CD8-positive, alpha-beta memory T cell (primary cell): ENCODE results near the gene MOB2. TPM values are rescaled to one million over a fixed set of nuclear protein-coding genes. Genes with fewer than 3 reads are reported as not detected.
"Not testable (repeated sequence)": the region's sequence is repeated elsewhere in the genome, so short reads cannot be mapped to it uniquely, and the experiment has no call there.

Experiments
- CTCF ChIA-PET: fragments of 350-600 bp; sonication (Branson Sonifier 250); formaldehyde crosslinking; loops from one replicate; lab custom pipeline; 2021; ENCODE audit warnings: antibody characterized with exemption; lab: Charles Lee
- POLR2A ChIA-PET: fragments of 350-600 bp; sonication (Branson Sonifier 250); formaldehyde crosslinking; loops from one replicate; lab custom pipeline; 2021; ENCODE audit warnings: antibody characterized with exemption; lab: Charles Lee
- DNase-seq, 5 donors: peaks; one replicate each; pipeline versions ENCODE4 v3.0.0 to v3.0.0-alpha.2; 2020 to 2022; ENCODE audit warnings: mixed read lengths in 1 of 5
- H3K27ac ChIP-seq: one replicate; pipeline ENCODE4 v1.7.0; 2013; ENCODE audit warnings: low read depth, mild to moderate bottlenecking, low read length, moderate library complexity
- H3K27me3 ChIP-seq: 2 replicates; pipeline ENCODE4 v1.7.0; 2013; ENCODE audit warnings: low read length, mild to moderate bottlenecking; ENCODE audit not compliant: insufficient read depth, poor library complexity, severe bottlenecking
- H3K36me3 ChIP-seq: 2 replicates; pipeline ENCODE4 v1.7.0; 2013; ENCODE audit warnings: mild to moderate bottlenecking, low read length, moderate library complexity; ENCODE audit not compliant: insufficient read depth
- H3K4me1 ChIP-seq: 2 replicates; pipeline ENCODE4 v1.7.0; 2013; ENCODE audit warnings: mild to moderate bottlenecking, low read length, moderate library complexity; ENCODE audit not compliant: insufficient read depth
- H3K4me3 ChIP-seq: 2 replicates; pipeline ENCODE4 v1.7.0; 2013; ENCODE audit warnings: mild to moderate bottlenecking, low read length
- H3K9me3 ChIP-seq: 2 replicates; pipeline ENCODE4 v1.7.0; 2013; ENCODE audit warnings: mild to moderate bottlenecking, low read length
- H3K27ac Mint-ChIP-seq, 8 donors: one replicate each; pipeline ENCODE4 v1.8.0; 2020 to 2021; ENCODE audit warnings: mixed read lengths in 8 of 8, mild to moderate bottlenecking in 6 of 8, inconsistent platforms in 3 of 8, moderate library complexity in 3 of 8
- H3K27me3 Mint-ChIP-seq, 2 donors: one replicate each; pipeline ENCODE4 v1.8.0; 2020 to 2021; ENCODE audit warnings: mixed read lengths in 2 of 2, mild to moderate bottlenecking in 1 of 2, moderate library complexity in 1 of 2
- H3K36me3 Mint-ChIP-seq, 3 donors: one replicate each; pipeline ENCODE4 v1.8.0; 2020 to 2021; ENCODE audit warnings: mixed read lengths in 3 of 3, inconsistent platforms in 1 of 3, mild to moderate bottlenecking in 1 of 3
- H3K4me1 Mint-ChIP-seq, 3 donors: one replicate each; pipeline ENCODE4 v1.8.0; 2020 to 2021; ENCODE audit warnings: mixed read lengths in 3 of 3, inconsistent platforms in 1 of 3, mild to moderate bottlenecking in 1 of 3
- H3K4me3 Mint-ChIP-seq, 7 donors: one replicate each; pipeline ENCODE4 v1.8.0; 2020 to 2021; ENCODE audit warnings: mixed read lengths in 7 of 7, mild to moderate bottlenecking in 6 of 7, moderate library complexity in 4 of 7, inconsistent platforms in 2 of 7
- H3K9me3 Mint-ChIP-seq, 5 donors: one replicate each; pipeline ENCODE4 v1.8.0; 2020 to 2022; ENCODE audit warnings: mixed read lengths in 5 of 5, mild to moderate bottlenecking in 3 of 5, moderate library complexity in 2 of 5, inconsistent platforms in 1 of 5
- polyA plus RNA-seq: library from polyadenylated mRNA; unstranded; fragments of 300-500 nt; fragmentation: Illumina TruSeq; gene quantifications from one replicate; pipeline ENCODE4 v1.2.3, GENCODE V29; 2021
- total RNA-seq, 2 experiments: library from RNA; stranded (reverse); gene quantifications; one replicate each; pipeline ENCODE4 v1.2.3, GENCODE V29; 2021

MOB2 gene
- total and polyA plus RNA-seq, 3 experiments from 2014 or later: 26.6 to 67.4 (median 28.7) TPM

DNA sequence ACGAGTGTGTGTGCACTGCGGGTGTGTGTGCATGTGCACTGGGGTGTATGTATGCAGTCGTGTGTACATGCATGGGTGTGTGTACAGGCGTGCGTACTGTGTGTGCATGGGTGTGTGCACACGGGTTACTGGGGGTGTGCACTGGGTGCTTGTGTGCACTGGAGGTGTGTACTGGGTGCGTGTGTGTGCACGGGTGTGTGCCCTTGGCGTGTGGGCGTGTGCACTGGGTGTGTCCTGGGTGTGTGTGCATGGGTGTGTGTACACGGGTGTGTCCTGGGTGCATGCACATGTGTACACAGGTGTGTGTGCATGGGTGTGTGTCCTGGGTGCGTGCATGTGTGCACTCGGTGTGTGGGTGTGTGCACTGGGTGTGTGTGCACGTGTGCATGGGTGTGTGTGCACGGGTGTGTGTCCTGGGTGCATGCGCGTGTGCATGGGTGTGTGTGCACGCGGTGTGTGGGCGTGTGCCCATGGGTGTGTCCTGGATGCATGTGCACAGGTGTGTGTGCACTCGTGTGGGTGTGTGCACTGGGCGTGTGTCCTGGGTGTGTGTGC is 57.7 kb downstream of the MOB2 start:
- no peaks in the 10 kb centered on the region for H3K9me3 Mint-ChIP-seq
- CTCF ChIA-PET: no interaction called here
- peak overlapping the region in 1 of 8 donors; percentile 29 for H3K27ac Mint-ChIP-seq
- no peaks in the 10 kb centered on the region for H3K36me3 Mint-ChIP-seq
- Histone ChIP-seq H3K27ac (no peak overlapping the region), H3K4me3 (no peak overlapping the region), H3K9me3 (no peaks in the 10 kb centered on the region), H3K27me3 (no peaks in the 10 kb centered on the region), H3K4me1 (no peaks in the 10 kb centered on the region), H3K36me3 (no peaks in the 10 kb centered on the region)
- no peak overlapping the region for H3K4me3 Mint-ChIP-seq
- DNase-seq: no peak
- no peaks in the 10 kb centered on the region for H3K4me1 Mint-ChIP-seq
- POLR2A ChIA-PET: no interaction called here
- H3K27me3 Mint-ChIP-seq: no peaks in the 10 kb centered on the region

DNA sequence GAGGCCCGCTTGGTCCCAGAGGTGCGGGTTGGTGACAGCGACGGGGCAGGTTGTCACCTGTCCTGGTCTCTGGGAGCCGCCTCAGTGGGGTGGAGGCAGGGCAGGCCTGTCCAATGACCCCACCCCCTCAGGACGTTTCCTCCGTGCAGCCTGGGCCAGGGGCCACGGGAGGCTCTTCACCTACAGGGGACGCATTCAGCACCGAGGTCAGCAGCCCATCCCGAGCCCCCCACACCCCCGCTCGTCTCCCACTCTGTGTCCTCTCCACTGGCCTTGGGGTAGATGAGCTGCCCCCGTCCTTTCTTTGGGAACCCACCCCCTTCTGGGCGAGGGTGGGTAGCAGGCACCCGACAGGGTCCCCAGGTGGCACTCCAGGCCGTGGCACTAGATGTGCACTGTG is 61.1 kb downstream of the MOB2 start:
- CTCF ChIA-PET: no interaction called here
- Histone ChIP-seq H3K9me3 (no peaks in the 10 kb centered on the region), H3K4me1 (no peaks in the 10 kb centered on the region), H3K27me3 (no peaks in the 10 kb centered on the region), H3K4me3 (no peak overlapping the region), H3K27ac (no peak overlapping the region), H3K36me3 (no peaks in the 10 kb centered on the region)
- Mint-ChIP-seq H3K27ac (no peak overlapping the region), H3K4me3 (no peak overlapping the region), H3K4me1 (no peaks in the 10 kb centered on the region), H3K9me3 (peaks cover 0 to 4% (median 2%) of the 10 kb centered on the region in 5 donors), H3K27me3 (peaks cover 0 to 3% of the 10 kb centered on the region in 2 donors), H3K36me3 (no peaks in the 10 kb centered on the region)
- POLR2A ChIA-PET: no interaction called here
- DNase-seq: no peak

DNA sequence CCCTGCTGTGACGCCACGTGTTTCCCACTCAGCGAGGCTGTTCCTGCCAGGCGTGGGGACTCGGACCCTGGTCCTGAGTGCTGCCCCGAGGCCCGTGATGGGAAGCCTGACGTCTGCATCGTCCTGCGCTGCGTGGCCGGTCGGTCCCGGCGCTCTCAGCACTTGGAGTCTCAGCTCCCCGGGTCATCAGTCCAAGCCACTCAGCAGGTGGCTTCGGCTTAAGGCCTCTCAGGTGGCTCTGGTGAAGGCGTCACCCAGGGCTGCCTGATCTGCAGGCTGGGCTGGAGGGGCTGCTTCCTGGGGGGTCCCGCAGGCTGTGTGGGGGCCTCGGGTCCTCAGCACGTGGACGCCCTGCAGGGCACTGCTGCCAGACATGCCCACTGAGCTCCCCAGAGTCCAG is 61.6 kb downstream of the MOB2 start:
- no peaks in the 10 kb centered on the region for H3K4me1 ChIP-seq
- H3K27ac ChIP-seq: no peak overlapping the region
- Mint-ChIP-seq H3K4me3 (no peak overlapping the region), H3K4me1 (no peaks in the 10 kb centered on the region), H3K27me3 (peaks cover 0 to 3% of the 10 kb centered on the region in 2 donors), H3K36me3 (no peaks in the 10 kb centered on the region), H3K9me3 (peaks cover 0 to 5% (median 3%) of the 10 kb centered on the region in 5 donors), H3K27ac (no peak overlapping the region)
- H3K27me3 ChIP-seq: no peaks in the 10 kb centered on the region
- no peaks in the 10 kb centered on the region for H3K36me3 ChIP-seq
- ChIA-PET POLR2A (no interaction called here), CTCF (no interaction called here)
- H3K9me3 ChIP-seq: no peaks in the 10 kb centered on the region
- no peak for DNase-seq
- no peak overlapping the region for H3K4me3 ChIP-seq

DNA sequence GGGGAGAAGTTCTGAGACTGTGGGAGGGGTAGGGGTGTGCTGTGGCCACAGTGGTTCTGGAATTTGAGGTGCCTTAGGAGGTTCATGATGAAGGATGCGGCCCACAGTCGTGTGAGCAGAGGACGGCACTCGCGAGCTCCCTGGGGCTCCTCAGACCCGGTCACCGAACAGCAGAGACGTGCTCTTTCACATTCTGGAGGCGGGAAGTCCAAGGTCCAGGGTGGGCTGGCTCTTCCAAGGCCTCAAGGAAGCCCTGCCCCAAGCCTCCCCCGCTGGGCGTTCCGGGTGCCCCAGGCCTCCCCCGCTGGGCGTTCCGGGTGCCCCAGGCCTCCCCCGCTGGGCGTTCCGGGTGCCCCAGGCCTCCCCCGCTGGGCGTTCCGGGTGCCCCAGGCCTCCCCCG is 63.2 kb downstream of the MOB2 start:
- H3K4me3 Mint-ChIP-seq, H3K9me3 ChIP-seq, DNase-seq, POLR2A ChIA-PET, H3K27me3 ChIP-seq, H3K4me1 ChIP-seq, H3K27me3 Mint-ChIP-seq, CTCF ChIA-PET, H3K36me3 Mint-ChIP-seq, H3K27ac Mint-ChIP-seq, H3K36me3 ChIP-seq, H3K4me1 Mint-ChIP-seq, H3K27ac ChIP-seq, H3K4me3 ChIP-seq: not testable (repeated sequence)
- peaks cover 0 to 19% (median 14%) of the 10 kb centered on the region in 5 donors for H3K9me3 Mint-ChIP-seq

DNA sequence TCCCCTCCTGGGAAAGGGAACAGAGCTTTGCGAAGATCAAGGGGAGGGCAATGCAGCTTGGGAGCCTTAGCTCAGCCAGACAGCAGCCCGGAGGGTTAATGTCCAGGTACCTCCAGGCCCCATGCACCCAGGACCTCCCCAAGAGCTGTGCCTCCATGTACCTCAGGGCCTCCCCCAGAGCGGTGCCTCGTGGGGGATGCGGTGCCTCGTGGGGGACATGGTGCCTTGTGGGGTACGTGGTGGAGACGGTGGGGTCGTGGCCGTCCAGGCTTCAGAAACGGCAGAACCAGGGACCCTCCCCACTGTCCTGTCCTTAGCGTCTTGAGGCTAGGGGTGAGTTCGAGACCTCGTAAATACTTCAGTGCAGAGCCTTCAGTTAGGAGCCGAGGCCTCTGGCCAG is 63.6 kb downstream of the MOB2 start:
- DNase-seq: no peak
- H3K27ac Mint-ChIP-seq: no peak overlapping the region
- H3K36me3 ChIP-seq: no peaks in the 10 kb centered on the region
- ChIA-PET POLR2A (no interaction called here), CTCF (no interaction called here)
- no peaks in the 10 kb centered on the region for H3K27me3 ChIP-seq
- H3K4me1 ChIP-seq: no peaks in the 10 kb centered on the region
- no peak overlapping the region for H3K4me3 Mint-ChIP-seq
- H3K9me3 Mint-ChIP-seq: peaks cover 0 to 21% (median 15%) of the 10 kb centered on the region in 5 donors
- no peaks in the 10 kb centered on the region for H3K4me1 Mint-ChIP-seq
- H3K9me3 ChIP-seq: peaks cover 12% of the 10 kb centered on the region
- H3K27ac ChIP-seq: no peak overlapping the region
- H3K4me3 ChIP-seq: no peak overlapping the region
- peaks cover 0 to 3% of the 10 kb centered on the region in 2 donors for H3K27me3 Mint-ChIP-seq
- peaks cover 0 to 3% (median 1%) of the 10 kb centered on the region in 3 donors for H3K36me3 Mint-ChIP-seq

DNA sequence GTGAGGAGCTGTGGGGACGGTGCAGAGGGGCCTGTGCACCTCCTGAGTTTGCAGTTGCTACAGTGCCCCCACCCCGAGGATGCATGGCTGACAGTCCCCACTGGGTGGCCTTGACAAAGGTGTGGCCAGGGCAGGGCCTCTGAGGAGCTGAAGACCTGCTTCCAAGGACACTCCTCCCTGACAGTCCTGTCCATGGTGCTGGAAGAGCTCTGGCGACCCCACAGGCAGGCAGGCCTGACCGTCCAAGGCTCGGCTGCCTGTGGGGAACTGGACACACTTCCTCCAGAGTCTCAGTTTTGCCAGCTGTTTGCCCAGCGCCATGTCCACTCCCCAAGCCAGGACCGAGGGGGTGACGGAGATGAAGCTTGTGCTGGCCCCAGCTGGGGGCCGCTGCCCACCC is 64.1 kb downstream of the MOB2 start:
- H3K27ac Mint-ChIP-seq: no peak overlapping the region
- H3K9me3 ChIP-seq: peaks cover 13% of the 10 kb centered on the region
- no peaks in the 10 kb centered on the region for H3K4me1 ChIP-seq
- H3K4me3 ChIP-seq: no peak overlapping the region
- no peaks in the 10 kb centered on the region for H3K4me1 Mint-ChIP-seq
- ChIA-PET POLR2A (no interaction called here), CTCF (no interaction called here)
- H3K4me3 Mint-ChIP-seq: no peak overlapping the region
- H3K27me3 Mint-ChIP-seq: peaks cover 0 to 3% of the 10 kb centered on the region in 2 donors
- DNase-seq: no peak
- H3K36me3 ChIP-seq: no peaks in the 10 kb centered on the region
- H3K36me3 Mint-ChIP-seq: peaks cover 0 to 3% (median 1%) of the 10 kb centered on the region in 3 donors
- peaks cover 0 to 21% (median 15%) of the 10 kb centered on the region in 5 donors for H3K9me3 Mint-ChIP-seq
- H3K27ac ChIP-seq: no peak overlapping the region
- H3K27me3 ChIP-seq: no peaks in the 10 kb centered on the region

DNA sequence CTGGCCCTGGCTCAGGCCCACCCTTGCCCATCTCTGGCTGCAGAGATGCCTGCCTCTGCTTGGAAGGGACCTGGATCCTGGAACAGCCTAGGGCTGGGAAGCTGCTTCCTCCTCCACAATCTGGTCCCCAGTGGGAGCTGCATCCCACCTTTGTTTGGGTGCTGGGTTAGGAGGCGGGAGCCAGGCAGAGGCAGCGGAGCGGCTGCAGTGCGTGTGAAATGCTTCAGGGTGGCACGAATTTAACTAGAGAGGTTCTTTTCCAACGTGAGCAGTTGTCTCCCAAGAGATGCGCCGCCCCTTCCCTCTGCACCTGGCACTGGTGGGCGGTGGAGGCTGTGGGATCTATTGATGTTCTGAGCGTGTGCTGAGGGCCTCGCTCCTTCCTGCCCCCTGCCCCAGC is 65.3 kb downstream of the MOB2 start:
- peaks cover 20% of the 10 kb centered on the region for H3K9me3 ChIP-seq
- H3K36me3 Mint-ChIP-seq: peaks cover 0 to 3% (median 1%) of the 10 kb centered on the region in 3 donors
- CTCF ChIA-PET: no interaction called here
- H3K27me3 ChIP-seq: no peaks in the 10 kb centered on the region
- peaks cover 0 to 28% (median 24%) of the 10 kb centered on the region in 5 donors for H3K9me3 Mint-ChIP-seq
- H3K4me1 Mint-ChIP-seq: no peaks in the 10 kb centered on the region
- H3K4me3 ChIP-seq: no peak overlapping the region
- H3K4me1 ChIP-seq: no peaks in the 10 kb centered on the region
- POLR2A ChIA-PET: no interaction called here
- peaks cover 0 to 3% of the 10 kb centered on the region in 2 donors for H3K27me3 Mint-ChIP-seq
- no peak for DNase-seq
- no peaks in the 10 kb centered on the region for H3K36me3 ChIP-seq
- no peak overlapping the region for H3K4me3 Mint-ChIP-seq
- no peak overlapping the region for H3K27ac Mint-ChIP-seq
- no peak overlapping the region for H3K27ac ChIP-seq

DNA sequence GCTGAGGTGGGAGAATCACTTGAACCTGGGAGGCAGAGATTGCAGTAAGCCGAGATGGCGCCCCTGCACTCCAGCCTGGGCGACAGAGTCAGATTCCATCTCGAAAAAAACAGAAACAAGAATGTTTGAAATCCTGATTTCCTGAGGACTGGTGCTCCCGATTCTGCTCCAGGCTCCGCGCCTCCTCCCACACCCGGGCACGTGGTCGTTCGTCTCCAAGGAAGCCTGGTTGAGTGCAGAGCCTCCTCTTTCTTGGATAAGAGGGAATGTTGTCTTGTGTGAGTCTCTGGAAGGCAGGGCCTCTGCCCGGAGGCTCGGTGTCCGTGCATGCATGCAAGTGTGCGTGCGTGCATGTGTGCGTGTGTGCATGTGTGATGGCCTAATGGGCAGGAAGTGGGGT is 66.8 kb downstream of the MOB2 start:
- H3K36me3 ChIP-seq: no peaks in the 10 kb centered on the region
- CTCF ChIA-PET: interaction anchor here (1.0 kb wide), 1 partner anchor 155 kb away, joined by 3 read pairs; no protein-coding TSS in a partner anchor
- no peak overlapping the region for H3K4me3 ChIP-seq
- no peak overlapping the region for H3K27ac ChIP-seq
- Mint-ChIP-seq H3K36me3 (peaks cover 0 to 3% (median 1%) of the 10 kb centered on the region in 3 donors), H3K27me3 (peaks cover 0 to 3% of the 10 kb centered on the region in 2 donors), H3K4me3 (no peak overlapping the region), H3K27ac (peak overlapping the region in 1 of 8 donors; percentile 60), H3K9me3 (peaks cover 0 to 30% (median 24%) of the 10 kb centered on the region in 5 donors), H3K4me1 (no peaks in the 10 kb centered on the region)
- DNase-seq: no peak
- no peaks in the 10 kb centered on the region for H3K4me1 ChIP-seq
- H3K9me3 ChIP-seq: peaks cover 20% of the 10 kb centered on the region
- no peaks in the 10 kb centered on the region for H3K27me3 ChIP-seq
- POLR2A ChIA-PET: no interaction called here
